WERI-Rb-1 (cell line): ENCODE results near the gene COG3.

ENCODE experiments used
- DNase-seq: peaks from one replicate; pipeline ENCODE4 v3.0.0-alpha.2; 2020
- H3K27ac ChIP-seq: fragments of 250-450 bp; sonication (Bioruptor Pico); 2 replicates; pipeline ENCODE4 v1.5.1; 2020; ENCODE audit warnings: mild to moderate bottlenecking, moderate library complexity
- H3K27me3 ChIP-seq: fragments of 250-450 bp; sonication (Bioruptor Pico); 2 replicates; pipeline ENCODE4 v1.5.1; 2021; ENCODE audit warnings: mild to moderate bottlenecking, low read depth, moderate library complexity; ENCODE audit not compliant: insufficient read depth, severe bottlenecking
- H3K36me3 ChIP-seq: fragments of 250-450 bp; sonication (Bioruptor Pico); 2 replicates; pipeline ENCODE4 v1.5.1; 2020; ENCODE audit warnings: mild to moderate bottlenecking, moderate library complexity
- H3K4me3 ChIP-seq: 2 replicates; pipeline ENCODE4 v1.5.1; 2011; ENCODE audit warnings: low read depth, mild to moderate bottlenecking, control low read depth, low read length
- H3K9me3 ChIP-seq: fragments of 250-450 bp; sonication (Bioruptor Pico); 2 replicates; pipeline ENCODE4 v1.5.1; 2021; ENCODE audit warnings: mild to moderate bottlenecking, moderate library complexity; ENCODE audit not compliant: severe bottlenecking
- TF ChIP-seq, protein P1 (sequence below): IDR thresholded peaks from 2 replicates; pipeline ENCODE4 v1.5.1; 2011; ENCODE audit warnings: low read depth, mild to moderate bottlenecking, control low read depth, inconsistent platforms, low read length

The COG3 gene

DNA sequence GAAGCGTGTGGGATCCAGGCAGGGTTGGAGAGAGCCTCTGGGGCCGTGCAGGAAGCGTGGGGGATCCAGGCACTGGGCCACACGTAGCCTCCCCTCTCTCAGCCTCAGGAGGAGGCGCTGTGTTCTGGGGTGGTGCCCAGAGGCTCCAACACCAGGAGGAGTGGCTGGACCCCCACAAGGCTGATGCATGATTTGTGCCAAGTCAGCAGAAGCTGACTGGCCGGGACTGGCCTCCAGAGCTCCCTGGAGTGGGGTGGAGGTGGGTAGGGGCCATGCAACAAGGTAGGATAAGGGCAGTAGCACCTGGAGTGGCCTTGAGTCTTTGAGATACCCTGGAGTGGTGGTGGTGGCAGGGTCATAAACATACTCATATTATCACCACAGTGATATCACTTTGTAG is 75.5 kb downstream of the COG3 start:
- Histone ChIP-seq H3K36me3 (no peaks in the 10 kb centered on the region), H3K27me3 (no peaks in the 10 kb centered on the region), H3K4me3 (no peak overlapping the region), H3K27ac (no peak overlapping the region), H3K9me3 (no peaks in the 10 kb centered on the region)
- TF ChIP-seq, protein P1, sequence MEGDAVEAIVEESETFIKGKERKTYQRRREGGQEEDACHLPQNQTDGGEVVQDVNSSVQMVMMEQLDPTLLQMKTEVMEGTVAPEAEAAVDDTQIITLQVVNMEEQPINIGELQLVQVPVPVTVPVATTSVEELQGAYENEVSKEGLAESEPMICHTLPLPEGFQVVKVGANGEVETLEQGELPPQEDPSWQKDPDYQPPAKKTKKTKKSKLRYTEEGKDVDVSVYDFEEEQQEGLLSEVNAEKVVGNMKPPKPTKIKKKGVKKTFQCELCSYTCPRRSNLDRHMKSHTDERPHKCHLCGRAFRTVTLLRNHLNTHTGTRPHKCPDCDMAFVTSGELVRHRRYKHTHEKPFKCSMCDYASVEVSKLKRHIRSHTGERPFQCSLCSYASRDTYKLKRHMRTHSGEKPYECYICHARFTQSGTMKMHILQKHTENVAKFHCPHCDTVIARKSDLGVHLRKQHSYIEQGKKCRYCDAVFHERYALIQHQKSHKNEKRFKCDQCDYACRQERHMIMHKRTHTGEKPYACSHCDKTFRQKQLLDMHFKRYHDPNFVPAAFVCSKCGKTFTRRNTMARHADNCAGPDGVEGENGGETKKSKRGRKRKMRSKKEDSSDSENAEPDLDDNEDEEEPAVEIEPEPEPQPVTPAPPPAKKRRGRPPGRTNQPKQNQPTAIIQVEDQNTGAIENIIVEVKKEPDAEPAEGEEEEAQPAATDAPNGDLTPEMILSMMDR, result no peak
- no peak for DNase-seq

DNA sequence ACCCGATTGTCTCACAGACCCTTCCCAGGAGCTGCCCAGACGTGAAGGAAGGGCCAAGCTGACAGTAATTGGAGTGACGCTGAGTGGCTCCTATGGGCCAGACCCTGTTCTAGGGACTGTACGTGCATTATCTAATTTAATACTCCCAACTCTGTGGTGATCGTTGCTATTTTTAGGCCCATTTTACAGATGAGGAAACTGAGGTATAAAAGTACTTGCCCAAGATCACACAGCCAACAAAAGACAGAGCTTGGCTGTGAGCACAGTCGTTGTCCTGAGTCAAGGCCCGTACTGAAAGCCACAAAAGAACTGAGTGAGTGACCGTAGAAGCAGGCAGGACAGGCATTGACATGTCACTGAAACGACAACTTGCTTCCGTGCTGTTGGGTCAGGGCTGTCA is 76.1 kb downstream of the COG3 start:
- H3K4me3 ChIP-seq, result no peak overlapping the region
- H3K9me3 ChIP-seq, result no peaks in the 10 kb centered on the region
- TF ChIP-seq, protein P1, result no peak
- DNase-seq, result no peak
- no peak overlapping the region for H3K27ac ChIP-seq
- H3K27me3 ChIP-seq, result no peaks in the 10 kb centered on the region
- H3K36me3 ChIP-seq, result no peaks in the 10 kb centered on the region

DNA sequence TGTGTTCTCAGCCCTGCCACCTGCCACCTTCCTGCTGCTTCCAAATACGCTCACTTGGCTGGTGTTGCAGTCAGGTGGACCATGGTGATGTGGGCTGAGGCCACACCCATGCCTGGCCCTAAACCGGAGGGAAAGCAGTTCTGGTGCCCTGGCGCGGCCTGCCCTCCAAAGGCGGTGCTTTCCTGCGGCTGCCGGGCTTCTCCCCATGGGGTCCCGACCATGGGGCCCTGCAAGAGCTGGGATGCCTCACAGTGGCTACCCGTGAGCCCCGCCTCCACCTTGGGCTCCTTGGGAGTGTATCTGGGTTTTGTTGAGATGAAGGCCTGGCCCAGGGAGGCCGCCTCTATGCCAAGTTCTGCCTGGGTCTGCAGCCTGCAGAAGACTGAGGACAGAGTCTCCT is 77.1 kb downstream of the COG3 start:
- Histone ChIP-seq H3K27me3 (no peaks in the 10 kb centered on the region), H3K4me3 (no peak overlapping the region), H3K36me3 (no peaks in the 10 kb centered on the region), H3K9me3 (no peaks in the 10 kb centered on the region), H3K27ac (no peak overlapping the region)
- no peak for DNase-seq
- TF ChIP-seq, protein P1, result no peak

DNA sequence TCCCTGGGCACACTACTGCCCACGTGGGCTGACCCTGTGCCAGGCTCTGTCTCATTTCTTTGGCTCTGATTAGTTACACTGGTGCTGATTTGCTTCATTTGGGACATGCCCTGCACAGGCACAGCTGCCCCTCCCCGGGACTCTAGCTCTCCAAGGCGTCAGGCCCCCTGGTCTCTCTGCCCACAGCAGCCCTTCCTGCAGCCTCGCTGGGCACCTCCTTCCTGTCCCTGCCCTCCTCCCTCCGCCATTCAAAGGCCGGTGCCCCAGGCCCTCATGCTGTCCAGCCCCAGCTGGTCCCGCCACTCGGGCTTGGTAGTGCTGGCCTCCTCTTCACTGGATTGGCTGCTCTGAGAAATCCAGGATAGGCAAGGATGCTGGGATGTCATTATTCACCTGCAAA is 77.7 kb downstream of the COG3 start:
- Histone ChIP-seq H3K27me3 (no peaks in the 10 kb centered on the region), H3K4me3 (no peak overlapping the region), H3K27ac (no peak overlapping the region), H3K36me3 (no peaks in the 10 kb centered on the region), H3K9me3 (no peaks in the 10 kb centered on the region)
- TF ChIP-seq, protein P1, result no peak
- DNase-seq, result no peak

DNA sequence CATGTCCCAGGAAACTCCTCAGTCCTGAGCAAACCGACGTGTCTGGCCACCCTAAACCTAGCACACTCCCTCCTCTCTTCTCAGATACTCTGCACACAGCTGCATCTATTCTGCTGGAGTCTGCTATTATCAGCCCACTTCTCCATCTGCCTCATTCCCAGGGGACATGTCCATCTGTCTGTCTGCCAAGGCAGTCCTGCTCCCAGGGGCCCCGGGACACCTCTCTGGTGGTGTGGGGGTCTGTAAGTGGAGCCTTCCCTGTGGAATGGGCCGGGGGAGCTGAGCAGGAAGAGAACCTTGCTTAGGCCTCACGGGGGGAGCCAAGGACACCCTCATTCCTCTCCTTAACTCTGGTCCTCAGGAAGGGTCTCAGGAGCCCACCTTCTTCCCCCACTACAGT is 78.1 kb downstream of the COG3 start:
- H3K9me3 ChIP-seq, result no peaks in the 10 kb centered on the region
- TF ChIP-seq, protein P1, result no peak

DNA sequence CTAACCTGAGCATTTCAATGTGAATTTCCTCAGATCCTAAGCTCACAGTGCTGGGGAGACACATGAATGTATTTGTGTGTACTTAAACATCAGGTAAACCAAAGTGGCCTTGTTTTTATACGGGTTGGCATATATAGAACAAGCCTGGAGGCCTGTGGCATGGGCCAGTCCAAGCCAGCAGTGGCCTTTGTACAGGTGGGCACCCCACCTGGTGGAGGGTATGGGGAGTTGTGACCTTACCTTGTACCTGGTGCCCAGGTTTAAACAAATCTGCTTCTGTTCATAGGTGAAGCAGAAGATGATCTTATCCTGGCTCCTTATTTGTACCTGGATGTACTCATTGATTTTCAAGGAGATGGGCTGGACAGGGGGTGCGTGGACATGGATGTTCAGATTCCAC is 79.8 kb downstream of the COG3 start:
- TF ChIP-seq, protein P1, result 0 out of 2 replicates have a peak, but pooled peaks have one; percentile 18

More for the DNA sequence above, 78.1 kb downstream of the COG3 start:
- DNase-seq, result no peak
- H3K27ac ChIP-seq, result no peak overlapping the region
- H3K27me3 ChIP-seq, result no peaks in the 10 kb centered on the region
- H3K4me3 ChIP-seq, result no peak overlapping the region
- no peaks in the 10 kb centered on the region for H3K36me3 ChIP-seq

More for the DNA sequence above, 79.8 kb downstream of the COG3 start:
- no peaks in the 10 kb centered on the region for H3K36me3 ChIP-seq
- H3K27me3 ChIP-seq, result no peaks in the 10 kb centered on the region
- H3K27ac ChIP-seq, result no peak overlapping the region
- no peak for DNase-seq
- H3K9me3 ChIP-seq, result no peaks in the 10 kb centered on the region
- no peak overlapping the region for H3K4me3 ChIP-seq
